Measurements from ENCODE around the gene CHM.

- TF ChIP-seq CTCF (IDR thresholded peaks at IDR 0.05) (no peak), POLR2A (IDR thresholded peaks at IDR 0.05) (no peak), POLR2AphosphoS5 (IDR thresholded peaks at IDR 0.05; ENCODE audit: insufficient read depth in 1 of 2, low read depth in 1 of 2) (no peak)
Observed at GRCh38 chrX:85993539-85994197, 53.7 kb downstream of the CHM start.

All from vagina (tissue), 2 donors.